HG03571 (cell line): Measurements from ENCODE around the gene PLCL2.

Source experiments
- ATAC-seq: cut with Tn5 transposase; IDR thresholded peaks from one replicate; pipeline ENCODE4 v1.9.1; 2021; ENCODE audit not compliant: unreplicated experiment

The PLCL2 gene

DNA sequence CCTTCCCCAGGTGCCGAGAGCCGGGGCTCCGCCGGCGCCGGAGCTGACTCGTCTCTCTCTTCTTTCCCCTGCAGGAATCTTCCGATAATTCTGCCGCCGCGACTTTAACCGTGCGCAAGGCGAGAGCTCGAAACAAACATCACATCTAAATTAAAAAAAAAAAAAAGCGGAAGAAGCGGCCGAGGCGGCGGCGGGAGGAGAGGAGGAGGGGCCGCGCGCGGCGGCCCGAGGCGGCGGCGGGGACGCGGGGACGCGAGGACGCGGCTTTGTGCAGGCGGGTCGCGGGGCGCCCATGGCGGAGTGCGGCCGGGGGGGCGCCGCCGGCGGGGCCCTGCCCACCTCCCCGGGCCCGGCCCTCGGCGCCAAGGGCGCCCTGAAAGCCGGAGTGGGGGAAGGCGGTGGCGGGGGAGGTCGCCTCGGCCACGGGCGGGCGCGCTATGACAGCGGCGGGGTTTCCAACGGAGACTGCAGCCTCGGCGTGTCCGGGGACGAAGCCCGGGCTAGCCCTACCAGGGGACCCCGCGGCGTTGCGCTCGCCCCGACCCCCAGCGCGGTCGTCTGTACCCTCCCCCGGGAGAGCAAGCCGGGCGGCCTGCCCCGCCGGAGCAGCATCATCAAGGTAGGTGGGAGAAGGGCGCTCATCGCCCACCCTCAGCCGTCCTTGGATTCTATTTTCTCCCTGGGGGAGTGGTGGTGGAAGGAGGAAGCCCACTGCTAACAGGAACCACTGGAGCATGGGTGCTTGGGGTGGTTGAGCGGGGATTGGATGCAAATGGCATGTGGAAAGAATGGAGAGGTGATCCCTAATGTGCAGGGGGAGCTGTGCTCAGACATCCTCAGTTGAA, at the start of gene PLCL2:
Gene PLCL2, plus strand, starts transcription at position 208 of the 845 bp plus-strand sequence. Its CDS starts 85 bp downstream, at position 293.
- peak; percentile 34 for ATAC-seq

DNA sequence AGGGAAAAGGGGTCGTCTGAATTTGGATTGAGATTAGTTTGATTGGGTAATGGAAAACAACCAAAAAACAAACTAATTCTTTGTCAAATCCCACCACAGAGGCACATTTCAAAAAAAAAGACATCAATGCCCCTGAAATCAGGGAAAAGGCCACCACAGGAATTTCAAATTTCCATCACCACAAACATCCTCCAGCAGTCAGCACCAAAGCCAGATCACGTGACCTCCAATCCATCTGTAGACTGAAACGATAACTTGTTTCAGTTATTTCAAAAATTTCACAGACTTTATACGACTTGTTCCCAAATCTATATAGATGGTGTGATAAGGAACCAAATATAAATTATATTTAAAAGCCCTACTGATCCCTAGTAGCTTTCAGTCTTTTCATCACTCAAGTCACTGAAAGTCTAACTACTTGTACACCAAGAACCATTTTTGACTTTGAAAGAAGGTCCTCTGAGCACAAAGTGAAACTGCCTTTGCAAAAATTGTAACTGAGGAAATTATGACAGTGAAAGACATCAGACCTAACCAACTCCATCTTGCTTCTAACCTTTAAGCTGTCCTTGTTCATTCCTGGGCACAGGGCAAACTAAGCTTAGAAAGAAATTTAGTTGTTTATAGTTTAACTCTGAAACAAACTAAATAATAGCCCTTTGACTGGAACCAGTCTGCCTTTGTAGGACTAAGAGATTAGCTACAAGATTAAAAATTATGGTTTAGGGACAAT, 48.1 kb upstream of the PLCL2 start:
- ATAC-seq: no peak

DNA sequence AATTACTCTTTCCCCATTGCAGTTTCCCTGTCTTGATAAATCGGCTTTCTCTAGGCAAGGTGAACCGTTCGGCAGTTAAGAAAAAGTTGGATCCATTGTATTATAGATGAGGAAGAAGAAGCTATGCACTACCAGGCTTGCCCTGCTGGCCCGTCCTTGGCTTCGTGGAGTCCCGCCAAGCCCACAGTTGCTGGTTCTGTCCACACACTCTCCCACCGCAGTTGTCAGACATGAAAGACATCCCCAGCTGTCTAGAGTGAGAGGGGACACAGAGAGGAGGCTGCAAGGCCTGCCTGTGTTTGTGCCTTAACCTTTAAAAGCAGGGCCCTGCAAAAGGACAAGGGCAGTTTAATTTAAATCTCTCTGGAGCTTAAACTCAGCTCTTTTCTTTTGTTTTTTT, 47.2 kb upstream of the PLCL2 start:
- no peak for ATAC-seq

DNA sequence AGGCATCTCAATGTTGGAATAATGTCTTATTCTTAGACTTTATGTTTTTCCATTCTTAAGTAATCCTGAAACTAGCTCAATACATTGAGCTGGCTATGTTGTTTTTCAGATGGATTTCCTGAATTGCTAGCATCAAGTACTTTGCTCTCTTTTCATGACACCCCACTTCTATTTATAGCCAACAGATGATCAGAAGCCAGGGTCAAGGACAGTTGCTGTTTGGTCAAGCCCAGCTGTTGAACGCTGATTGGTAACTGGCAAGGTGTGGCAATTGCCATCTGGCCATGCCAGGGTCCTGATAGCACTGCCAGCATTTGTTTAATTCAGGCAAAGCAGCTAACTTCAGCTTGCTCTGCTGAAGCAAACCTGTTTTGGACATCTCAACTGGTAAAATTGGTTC, 46.2 kb upstream of the PLCL2 start:
- no peak for ATAC-seq

DNA sequence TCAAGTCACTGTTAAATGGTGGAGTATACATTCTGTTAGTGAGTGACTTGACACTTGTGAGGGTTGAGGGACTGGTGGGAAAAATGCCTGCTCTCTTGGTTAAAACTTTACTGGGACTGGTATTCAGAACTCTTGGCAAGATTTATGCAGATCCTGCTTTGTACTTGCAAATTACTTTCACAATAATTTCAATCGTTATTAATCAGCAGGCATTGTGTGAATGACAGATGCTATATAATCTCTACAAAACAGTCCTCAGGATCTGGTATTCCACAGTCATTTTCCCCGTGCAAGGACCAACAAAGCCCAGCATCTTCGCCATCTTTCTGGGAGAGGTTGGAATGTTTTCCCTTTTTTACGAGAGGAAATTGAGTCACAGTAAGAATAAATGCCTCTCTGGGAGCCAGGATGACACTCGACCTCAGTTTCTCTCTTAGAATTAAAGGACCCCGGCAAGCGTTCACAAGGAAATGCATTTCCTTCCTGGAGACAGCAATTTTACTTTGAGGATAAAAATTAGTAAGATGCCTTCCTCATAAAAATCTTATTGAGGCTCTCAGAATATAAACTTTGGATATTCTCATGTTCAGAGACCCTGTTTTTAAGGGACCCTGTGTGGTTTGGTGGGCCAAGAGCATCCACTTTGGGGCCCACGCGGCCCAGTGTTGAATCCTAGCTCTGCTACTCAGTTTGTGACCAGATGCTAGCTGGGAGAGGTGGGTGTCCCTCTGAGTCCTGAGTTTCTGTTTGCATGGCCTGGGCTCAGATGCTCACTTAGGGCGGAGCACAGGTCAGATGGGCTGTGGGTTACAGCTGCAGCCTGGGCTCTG, 45.3 kb upstream of the PLCL2 start:
- ATAC-seq: no peak

DNA sequence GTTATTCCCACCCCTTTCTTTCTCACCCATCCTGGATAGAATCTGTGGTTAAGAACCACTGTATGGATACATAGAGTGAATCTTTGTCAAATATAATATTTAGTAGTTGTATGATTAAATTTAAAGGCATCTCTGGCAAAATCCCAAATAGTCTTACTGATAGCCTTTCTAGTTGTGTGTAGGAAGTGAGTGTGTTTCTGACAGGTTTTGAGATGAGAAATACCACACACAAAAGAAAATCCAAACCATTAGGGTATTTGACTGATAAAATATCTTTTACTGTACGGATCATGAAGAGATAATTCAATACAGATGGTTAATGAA, 44.7 kb upstream of the PLCL2 start:
- ATAC-seq: no peak

DNA sequence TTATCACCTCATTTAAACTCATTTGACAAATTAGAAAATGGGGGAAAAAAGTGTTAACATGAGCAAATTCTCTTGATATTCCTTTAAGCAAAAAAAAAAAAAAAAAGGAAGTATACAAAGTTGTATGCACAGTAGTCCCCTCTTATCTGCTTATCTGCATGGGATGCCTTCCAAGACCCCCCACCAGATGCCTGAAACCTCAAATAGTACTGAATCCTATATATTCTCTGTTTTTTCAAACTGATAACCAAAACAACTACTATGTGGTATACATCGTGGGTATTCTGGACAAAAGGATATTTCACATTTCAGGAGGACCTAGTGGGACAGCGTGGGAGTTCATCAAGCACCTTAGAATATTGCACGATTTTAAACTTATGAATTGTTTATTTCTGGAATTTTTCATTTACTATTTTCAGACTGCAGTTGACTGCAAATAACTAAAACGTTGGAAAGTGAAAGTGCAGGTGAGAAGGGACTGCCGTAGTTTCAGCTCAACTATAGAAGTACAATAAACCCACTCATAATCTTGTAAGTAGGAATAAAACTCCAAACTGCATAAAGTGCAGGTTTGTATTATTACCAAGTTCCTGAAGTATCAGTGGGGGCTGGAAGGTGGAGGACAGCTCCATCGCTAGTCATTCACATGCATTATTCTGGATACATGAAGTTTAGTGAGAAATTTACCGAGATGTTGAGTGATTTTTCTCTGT, 43.6 kb upstream of the PLCL2 start:
- no peak for ATAC-seq

DNA sequence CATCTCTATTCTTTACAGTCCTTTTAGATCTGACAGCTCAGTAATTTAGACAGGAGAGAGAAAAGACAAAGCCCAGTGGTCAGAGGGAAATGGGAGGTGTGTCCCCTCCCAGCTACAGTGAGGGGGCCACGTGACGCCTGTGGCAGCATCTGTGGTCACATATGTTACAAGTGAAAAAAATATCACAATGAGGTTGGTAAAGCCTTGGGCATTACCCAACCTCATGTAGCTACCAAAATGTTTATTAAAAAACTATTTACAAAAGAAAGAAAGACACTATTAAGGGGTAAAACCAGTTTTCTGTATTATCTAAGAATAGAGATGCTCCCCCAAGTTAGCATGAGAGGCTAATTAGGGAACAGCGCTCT, 42.9 kb upstream of the PLCL2 start:
- peak; percentile 67 for ATAC-seq

DNA sequence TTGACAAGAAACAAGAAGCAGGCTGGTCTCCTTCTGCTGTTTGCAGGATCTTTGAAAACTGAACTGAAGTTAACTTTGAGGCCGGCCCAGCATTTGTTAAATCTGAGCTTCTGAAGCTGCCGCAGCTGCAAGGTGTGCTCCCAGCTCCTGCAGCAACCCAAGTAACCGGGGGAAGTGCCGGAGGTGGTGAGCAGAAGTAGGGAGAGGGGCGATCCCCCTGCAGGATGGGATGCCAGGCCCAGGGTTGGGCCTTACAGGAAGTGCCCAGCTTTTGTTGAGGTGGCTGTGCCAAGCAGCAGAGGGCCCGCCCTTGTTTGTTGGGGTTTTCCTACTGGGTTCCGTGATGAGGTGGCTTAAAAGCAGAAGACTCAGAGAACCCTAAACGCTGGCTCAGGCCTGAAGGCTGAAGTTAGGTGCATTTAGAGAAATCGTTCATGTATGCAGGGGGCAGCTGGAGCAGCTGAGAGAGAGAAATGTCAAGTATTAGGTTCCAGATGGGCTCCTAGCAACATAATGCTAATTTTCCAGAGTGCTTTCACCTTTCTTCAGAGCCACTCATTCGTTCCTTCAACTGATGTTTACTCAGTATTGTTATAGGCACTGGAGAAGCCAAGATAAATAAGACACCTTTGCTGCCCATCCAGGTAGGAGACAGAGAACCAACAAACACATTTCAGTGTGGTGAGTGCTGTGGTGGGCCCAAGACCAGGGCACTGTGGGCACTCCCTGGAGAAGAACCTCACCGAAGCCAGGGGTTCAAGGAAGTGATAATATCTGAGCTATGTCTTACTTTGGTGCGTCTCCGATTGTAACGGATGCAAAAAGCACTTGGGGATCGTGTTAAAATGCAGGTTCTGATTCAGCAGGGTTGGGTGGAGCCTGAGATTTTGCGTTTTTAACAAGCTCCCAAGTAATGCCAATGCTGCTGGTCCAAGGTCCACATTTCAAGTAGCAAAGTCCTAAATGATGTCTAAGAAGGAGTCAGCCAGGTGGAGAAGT, 42.2 kb upstream of the PLCL2 start:
- ATAC-seq: peak; percentile 73

DNA sequence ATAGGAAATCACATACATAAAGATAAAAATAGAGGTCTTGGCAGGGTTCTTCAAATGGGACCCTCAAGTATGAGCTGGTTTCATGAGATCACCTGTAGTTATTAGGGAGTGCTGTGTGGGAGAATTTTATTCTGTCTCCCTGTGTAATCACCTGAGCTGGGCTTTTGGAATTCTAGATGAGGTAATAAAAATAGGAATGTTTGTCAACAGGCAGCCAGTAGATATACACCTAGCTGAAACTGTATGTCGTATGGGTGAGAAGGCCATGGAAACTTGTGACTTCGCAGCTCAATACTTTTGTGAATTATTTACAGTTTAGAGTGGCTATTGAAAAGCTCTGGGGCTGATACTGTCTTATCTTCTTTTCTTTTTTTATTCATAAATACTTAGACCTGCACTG, 40.5 kb upstream of the PLCL2 start:
- no peak for ATAC-seq

DNA sequence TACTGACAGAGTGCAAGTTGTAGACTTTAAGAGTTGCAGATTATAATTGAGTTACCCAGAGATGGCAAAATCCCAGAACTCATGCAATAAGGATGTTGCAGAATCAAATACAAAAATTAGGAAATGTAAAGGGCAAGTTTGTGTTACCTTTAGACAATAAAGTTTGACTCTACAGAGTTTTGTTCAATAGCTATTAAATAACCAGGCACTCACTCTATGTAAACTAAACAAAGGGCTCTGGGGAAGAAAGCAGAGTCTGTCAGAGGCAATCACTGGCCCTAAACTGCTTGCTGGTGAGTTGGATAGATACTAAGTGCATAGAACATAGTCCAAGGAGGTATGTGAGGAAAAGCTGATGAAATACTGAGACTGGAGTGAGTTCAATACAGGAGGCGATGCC, 40.0 kb upstream of the PLCL2 start:
- ATAC-seq: no peak

DNA sequence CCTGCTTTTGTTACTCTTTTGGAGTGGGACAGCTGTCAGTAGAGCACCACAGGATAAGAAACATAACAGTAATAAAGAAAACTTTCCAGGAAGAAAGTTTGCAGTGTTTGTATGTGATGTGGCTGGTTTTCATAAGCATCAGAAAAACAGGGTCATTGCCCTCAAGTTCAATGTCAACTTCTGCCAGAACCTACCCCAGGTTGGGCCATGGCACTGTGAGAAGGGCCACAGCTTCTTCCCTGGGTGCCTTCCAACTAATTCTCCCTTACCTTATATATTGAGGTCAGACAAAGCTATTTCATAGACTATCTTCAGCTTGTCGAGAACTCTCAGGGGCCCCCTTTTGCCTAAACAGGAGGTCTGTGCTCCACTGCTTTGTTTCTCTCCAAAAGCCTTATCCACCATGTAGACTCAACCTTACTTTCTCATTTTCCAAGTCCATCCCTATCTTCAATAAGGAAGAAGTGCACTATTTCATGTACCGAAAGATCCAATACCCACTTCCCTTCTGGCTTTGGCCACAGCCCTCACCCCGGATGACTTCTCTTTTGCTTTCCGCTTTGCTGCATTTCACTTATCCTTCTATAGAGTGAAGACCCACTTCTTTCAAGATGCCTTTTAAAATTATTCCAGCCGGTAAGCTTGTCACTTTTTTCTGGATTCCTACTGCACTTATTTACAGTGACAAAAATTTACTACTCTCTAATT, 38.2 kb upstream of the PLCL2 start:
- no peak for ATAC-seq

DNA sequence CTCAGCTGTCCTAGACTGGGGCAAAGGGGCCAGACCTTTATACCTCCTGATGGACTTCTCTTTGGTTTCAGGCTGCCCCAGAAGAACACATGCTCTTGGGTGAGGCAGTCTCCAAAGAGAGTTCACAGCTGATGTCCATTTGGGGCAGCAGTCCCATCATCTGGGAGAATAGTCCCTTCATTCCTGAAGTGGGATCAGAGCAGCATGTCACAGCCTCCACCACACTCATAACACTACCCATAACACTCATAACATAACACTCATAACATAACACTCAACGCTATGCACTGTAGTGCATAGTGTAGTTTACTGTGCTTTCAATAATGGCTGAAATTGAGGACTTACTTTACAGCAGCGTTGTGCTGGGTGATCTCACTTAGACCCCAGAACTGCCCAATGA, 36.7 kb upstream of the PLCL2 start:
- ATAC-seq: no peak

DNA sequence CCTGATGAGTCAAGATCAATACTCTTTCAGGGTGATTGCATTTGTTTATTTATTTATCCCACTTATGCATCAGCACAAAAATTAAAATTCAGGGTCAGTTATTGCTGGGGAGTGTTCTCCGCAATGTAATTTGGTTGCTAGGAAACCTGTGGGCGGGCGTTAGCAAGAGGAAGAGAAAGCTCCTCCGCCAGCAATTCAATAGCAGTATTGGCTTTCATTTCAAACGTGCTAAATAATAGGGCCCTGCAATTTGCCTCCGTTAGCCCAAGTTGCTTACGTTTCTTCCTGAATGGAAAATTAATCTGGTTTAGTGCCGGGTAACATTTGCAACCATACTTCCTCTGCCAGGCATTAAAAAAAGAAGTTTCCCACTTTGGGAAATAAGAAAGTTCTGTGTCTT, 35.5 kb upstream of the PLCL2 start:
- peak; percentile 79 for ATAC-seq

DNA sequence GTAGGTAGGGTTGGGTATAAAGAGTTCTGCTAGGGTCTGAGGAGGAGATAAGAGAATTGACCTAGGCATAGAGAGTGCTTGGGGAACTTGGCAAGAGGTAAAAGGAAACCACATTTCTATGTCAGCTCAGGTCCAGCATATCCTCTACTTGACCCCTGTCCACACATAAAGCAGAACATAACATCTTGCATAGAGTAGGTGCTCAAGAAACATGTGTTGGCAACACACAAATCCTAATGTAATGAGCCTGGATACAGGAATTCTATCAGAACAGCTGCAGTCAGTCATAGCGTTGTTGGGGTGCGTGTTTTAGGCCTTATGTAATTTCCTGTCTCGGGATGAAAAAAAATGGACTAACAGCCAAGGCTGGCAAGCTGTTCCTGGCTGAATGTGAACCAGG, 35.0 kb upstream of the PLCL2 start:
- ATAC-seq: no peak

DNA sequence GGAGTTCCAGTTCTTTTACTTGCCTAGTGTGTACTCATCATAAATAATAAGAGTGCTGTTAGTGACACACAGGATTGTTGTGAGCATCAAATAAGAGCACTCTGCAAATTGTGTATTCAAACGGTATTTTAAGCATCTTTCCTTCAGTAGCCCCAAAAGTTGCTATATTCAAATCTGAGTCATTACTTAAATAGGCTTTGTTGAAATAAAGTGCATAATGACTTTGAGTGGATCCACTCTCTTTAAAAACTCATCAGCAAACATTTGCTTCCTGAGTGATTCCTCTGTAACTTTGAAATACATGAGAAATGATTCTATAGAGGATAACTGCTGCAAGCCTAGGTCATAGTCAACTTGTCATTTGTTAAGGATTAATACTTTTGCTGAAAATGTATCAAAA, 29.3 kb upstream of the PLCL2 start:
- no peak for ATAC-seq

DNA sequence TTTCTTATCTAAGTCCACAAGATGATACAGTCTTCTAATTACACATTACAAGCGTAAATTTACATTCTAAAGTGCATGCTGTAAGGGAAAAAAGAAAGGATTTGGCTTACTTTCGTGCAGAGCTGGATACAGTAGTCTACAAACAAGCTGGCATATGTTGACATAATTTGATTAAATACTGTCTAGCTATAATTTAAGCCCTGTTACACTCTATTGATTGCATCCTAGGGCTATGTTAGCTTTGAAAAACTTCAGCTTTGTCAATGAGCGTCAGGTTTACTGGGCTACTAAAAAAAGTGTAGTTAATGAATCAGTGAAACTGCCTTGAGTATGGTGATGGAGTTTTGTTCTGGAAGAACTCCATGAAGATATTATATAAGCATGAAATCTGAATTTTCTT, 24.5 kb upstream of the PLCL2 start:
- ATAC-seq: no peak

DNA sequence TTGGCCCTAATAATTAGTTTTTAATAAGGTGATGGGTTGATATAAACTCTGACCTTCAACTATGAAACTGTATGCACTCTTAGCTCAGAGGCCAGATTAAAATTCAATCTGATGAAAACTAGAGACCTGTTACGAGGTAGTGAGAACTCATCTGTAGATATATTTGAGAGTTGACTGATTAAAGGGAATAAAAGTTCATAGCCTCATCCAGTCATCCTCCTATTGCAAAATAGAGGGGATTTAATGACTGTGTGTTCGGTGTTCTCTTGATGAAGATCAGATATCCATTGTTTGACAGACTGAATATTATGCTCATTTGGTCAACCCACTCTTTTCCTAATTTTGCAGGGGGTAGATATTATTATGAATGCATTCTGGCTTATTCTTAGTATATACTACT, 23.3 kb upstream of the PLCL2 start:
- ATAC-seq: no peak

DNA sequence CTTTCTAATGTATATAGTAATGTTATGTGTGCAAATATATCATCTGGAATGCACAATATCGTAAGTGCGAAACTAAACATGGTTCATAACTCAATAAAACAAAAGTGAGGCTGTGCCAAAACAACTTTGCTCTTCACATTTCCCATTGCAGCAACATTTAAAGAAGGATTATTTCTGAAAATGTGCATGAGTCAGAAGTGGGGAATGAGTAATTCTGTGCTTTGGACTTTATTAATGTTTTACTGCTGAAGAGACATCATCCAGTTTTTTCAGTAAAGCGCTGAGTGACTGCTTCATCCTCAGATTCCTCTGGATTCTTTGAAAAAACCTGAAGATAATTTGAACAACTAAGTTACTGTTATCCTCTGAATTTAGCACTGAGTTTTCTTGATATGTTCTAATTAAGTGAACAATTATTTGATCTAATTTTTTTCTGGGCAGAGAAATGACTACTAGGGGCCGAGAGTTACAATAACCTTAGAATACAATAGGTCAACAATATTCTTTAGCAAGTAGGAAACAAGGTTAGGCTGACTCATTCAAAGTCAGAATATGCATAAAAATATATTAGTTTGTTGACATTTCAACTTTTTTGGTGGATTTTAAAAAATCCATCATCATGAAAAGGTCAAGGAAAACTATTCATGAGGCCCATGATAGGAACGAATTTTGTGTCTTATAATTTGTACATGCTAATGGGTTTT, 20.0 kb upstream of the PLCL2 start:
- ATAC-seq: no peak
